ENCODE measurements around the gene PLXNA1. TPM values are rescaled to one million over a fixed set of nuclear protein-coding genes. Genes with fewer than 3 reads are reported as not detected.

PLXNA1 gene
- total and polyA plus RNA-seq, 2 experiments from 2014 or later = 11.0 to 73.5 TPM

DNA sequence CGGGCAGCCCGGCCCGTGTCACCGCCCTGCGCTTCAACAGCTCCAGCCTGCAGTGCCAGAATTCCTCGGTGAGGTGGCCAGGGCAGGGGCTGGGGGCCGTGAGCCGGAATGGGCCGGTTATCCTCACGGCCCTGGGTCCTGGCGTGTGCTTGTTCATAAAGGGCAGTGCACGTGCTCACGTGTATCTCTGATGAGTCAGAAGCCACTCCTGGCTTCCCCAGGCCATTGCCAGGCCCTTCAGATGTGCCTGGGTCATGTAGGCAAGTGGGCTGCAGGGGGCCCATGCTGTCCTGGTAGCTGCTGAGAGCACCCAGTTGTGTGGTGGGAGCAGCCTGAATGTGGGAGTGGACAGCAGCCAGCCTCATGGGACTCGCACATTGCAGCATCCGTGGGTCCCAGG, 29.2 kb downstream of the PLXNA1 start (continued):
- TF ChIP-seq, protein P1, sequence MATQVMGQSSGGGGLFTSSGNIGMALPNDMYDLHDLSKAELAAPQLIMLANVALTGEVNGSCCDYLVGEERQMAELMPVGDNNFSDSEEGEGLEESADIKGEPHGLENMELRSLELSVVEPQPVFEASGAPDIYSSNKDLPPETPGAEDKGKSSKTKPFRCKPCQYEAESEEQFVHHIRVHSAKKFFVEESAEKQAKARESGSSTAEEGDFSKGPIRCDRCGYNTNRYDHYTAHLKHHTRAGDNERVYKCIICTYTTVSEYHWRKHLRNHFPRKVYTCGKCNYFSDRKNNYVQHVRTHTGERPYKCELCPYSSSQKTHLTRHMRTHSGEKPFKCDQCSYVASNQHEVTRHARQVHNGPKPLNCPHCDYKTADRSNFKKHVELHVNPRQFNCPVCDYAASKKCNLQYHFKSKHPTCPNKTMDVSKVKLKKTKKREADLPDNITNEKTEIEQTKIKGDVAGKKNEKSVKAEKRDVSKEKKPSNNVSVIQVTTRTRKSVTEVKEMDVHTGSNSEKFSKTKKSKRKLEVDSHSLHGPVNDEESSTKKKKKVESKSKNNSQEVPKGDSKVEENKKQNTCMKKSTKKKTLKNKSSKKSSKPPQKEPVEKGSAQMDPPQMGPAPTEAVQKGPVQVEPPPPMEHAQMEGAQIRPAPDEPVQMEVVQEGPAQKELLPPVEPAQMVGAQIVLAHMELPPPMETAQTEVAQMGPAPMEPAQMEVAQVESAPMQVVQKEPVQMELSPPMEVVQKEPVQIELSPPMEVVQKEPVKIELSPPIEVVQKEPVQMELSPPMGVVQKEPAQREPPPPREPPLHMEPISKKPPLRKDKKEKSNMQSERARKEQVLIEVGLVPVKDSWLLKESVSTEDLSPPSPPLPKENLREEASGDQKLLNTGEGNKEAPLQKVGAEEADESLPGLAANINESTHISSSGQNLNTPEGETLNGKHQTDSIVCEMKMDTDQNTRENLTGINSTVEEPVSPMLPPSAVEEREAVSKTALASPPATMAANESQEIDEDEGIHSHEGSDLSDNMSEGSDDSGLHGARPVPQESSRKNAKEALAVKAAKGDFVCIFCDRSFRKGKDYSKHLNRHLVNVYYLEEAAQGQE (IDR thresholded peaks at IDR 0.05; ENCODE audit: unreplicated experiment) = no peak

DNA sequence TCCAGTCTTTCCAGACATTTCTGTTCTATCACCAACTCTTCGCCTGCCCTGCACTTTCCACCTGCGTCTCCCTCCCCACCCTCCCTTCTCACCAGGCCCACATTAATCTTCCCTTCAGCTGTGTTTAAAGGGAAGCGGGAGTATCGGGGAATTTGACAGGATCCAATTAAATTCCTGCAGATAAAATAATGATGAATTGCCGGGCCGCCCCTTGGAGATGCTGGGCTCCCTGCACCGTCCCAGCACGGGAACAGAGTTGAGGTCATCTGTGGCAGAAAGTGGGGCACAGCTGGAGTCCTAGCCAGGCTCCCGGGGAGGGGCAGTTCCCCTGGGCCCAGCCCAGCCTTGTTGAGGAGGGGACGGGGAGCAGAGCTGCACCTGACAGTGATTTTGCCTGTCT, 30.3 kb downstream of the PLXNA1 start:
- DNase-seq (ENCODE audit: low spot score) (no peak), ATAC-seq (no peak)
- Histone ChIP-seq H4K20me1 (replicated peaks; ENCODE audit: insufficient read depth) (no peaks in the 10 kb centered on the region; the same call in 1 of the 2 replicates), H3F3A (replicated peaks; ENCODE audit: low read depth) (no peaks in the 10 kb centered on the region), H3K9me2 (ENCODE audit: insufficient read depth) (no peaks in the 10 kb centered on the region), H3K4me3 (no peak overlapping the region), H3K27me3 (ENCODE audit: insufficient read depth) (no peaks in the 10 kb centered on the region), H3K4me2 (no peak overlapping the region), H3K36me3 (ENCODE audit: insufficient read depth) (no peaks in the 10 kb centered on the region), H3K27ac (ENCODE audit: low read depth) (no peak overlapping the region), H2AFZ (no peak overlapping the region), H3K79me2 (replicated peaks; ENCODE audit: insufficient read depth) (no peaks in the 10 kb centered on the region), H3K4me1 (ENCODE audit: insufficient read depth) (no peaks in the 10 kb centered on the region)
- H3K4me1 Mint-ChIP-seq = peaks cover 5% of the 10 kb centered on the region; the same call in 2 of the 3 replicates
- H3K27ac Mint-ChIP-seq = no peak overlapping the region
- peaks cover 7% of the 10 kb centered on the region for H3K27me3 Mint-ChIP-seq (ENCODE audit: insufficient read depth, low read depth, poor library complexity)
- peaks cover 24% of the 10 kb centered on the region for H3K36me3 Mint-ChIP-seq (ENCODE audit: low read depth)
- no peak for TF ChIP-seq ZNF331 (CRISPR knock-in tag; IDR thresholded peaks at IDR 0.05; ENCODE audit: low read depth)
- no peak for TF ChIP-seq EZH2phosphoT487 (IDR thresholded peaks at IDR 0.05; ENCODE audit: unreplicated experiment)
- TF ChIP-seq CREB1 (CRISPR knock-in tag; IDR thresholded peaks at IDR 0.05; ENCODE audit: low read depth) = no peak
- TF ChIP-seq NANOG (IDR thresholded peaks at IDR 0.05; ENCODE audit: borderline replicate concordance) = no peak
- TF ChIP-seq, protein P2, sequence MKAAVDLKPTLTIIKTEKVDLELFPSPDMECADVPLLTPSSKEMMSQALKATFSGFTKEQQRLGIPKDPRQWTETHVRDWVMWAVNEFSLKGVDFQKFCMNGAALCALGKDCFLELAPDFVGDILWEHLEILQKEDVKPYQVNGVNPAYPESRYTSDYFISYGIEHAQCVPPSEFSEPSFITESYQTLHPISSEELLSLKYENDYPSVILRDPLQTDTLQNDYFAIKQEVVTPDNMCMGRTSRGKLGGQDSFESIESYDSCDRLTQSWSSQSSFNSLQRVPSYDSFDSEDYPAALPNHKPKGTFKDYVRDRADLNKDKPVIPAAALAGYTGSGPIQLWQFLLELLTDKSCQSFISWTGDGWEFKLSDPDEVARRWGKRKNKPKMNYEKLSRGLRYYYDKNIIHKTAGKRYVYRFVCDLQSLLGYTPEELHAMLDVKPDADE (IDR thresholded peaks at IDR 0.05) = no peak
- TF ChIP-seq, protein P1 (IDR thresholded peaks at IDR 0.05; ENCODE audit: unreplicated experiment) = no peak
- H3K4me3 Mint-ChIP-seq = no peak overlapping the region
- no peaks in the 10 kb centered on the region for H3K9me3 Mint-ChIP-seq

Data from GM23338 (cell line).